Esophagus squamous epithelium (tissue), 4 donors: ENCODE data around the gene ADAMTS7.
"Not testable (repeated sequence)": the region's sequence is repeated elsewhere in the genome, so short reads cannot be mapped to it uniquely, and the experiment has no call there.

Source experiments
- POLR2A ChIP-seq, 4 donors: fragments of 450-650 bp; IDR thresholded peaks; one replicate each; pipeline ENCODE4 v1.6.1; 2017; ENCODE audit warnings: antibody characterized with exemption in 4 of 4, mild to moderate bottlenecking in 4 of 4, moderate library complexity in 3 of 4
- TF ChIP-seq, protein P1 (sequence below), 6 experiments: fragments of 450-650 bp in 4 of 6; fragments of 200-600 bp in 2 of 6; sonication (generic) in 2 of 6; IDR thresholded peaks; one replicate each; pipeline ENCODE4 v1.5.1; 2016 to 2019; ENCODE audit warnings: antibody characterized with exemption in 6 of 6, mild to moderate bottlenecking in 4 of 6, moderate library complexity in 4 of 6

DNA sequence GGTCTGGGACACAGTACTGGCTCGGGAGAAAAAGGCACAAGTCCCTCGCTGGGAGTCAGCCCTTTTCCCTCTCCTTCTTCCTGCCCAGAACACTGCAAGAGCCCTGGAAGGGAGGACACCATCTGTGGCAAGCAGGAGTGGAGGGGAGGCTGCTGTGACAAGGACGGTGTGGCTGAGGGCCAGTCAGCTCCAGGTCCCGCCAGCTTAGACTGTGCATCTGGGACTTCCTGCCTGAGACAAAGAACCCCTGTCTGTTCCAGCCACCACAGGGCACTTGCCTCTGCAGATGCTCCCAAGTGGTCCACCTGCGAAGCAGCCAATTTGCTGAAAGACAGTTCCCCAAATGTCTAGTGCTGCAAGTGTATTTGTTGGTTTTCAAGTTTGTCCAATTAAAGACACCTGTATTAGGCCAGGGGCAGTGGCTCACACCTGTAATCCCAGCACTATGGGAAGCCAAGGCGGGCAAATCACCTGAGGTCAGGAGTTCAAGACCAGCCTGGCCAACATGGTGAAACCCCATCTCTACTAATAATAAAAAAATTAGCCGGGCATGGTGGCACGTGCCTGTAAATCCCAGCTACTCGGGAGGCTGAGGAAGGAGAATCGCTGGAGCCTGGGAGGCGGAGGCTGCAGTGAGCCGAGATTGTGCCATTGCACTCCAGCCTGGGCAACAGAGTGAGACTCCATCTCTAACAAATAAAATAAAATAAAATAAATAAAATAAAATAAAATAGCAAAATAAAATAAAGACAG is 41.6 kb downstream of the ADAMTS7 start:
- TF ChIP-seq, protein P1, sequence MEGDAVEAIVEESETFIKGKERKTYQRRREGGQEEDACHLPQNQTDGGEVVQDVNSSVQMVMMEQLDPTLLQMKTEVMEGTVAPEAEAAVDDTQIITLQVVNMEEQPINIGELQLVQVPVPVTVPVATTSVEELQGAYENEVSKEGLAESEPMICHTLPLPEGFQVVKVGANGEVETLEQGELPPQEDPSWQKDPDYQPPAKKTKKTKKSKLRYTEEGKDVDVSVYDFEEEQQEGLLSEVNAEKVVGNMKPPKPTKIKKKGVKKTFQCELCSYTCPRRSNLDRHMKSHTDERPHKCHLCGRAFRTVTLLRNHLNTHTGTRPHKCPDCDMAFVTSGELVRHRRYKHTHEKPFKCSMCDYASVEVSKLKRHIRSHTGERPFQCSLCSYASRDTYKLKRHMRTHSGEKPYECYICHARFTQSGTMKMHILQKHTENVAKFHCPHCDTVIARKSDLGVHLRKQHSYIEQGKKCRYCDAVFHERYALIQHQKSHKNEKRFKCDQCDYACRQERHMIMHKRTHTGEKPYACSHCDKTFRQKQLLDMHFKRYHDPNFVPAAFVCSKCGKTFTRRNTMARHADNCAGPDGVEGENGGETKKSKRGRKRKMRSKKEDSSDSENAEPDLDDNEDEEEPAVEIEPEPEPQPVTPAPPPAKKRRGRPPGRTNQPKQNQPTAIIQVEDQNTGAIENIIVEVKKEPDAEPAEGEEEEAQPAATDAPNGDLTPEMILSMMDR (IDR thresholded peaks at IDR 0.05): not testable (repeated sequence)
- not testable (repeated sequence) for TF ChIP-seq POLR2A (IDR thresholded peaks at IDR 0.05)
